MM.1S (cell line): ENCODE data around the gene SLAIN1.

Experiments
- DNase-seq: peaks from one replicate; pipeline ENCODE4 v3.0.0-alpha.2; 2015
- H2AFZ ChIP-seq: fragments of 300-600 bp; sonication (generic); 2 replicates; pipeline ENCODE4 v1.6.0; 2016; ENCODE audit warnings: antibody characterized with exemption, low read length
- H3F3A ChIP-seq: fragments of 300-600 bp; sonication (generic); 2 replicates; pipeline ENCODE4 v1.6.1; 2016; ENCODE audit warnings: mild to moderate bottlenecking, antibody characterized with exemption, low read length, moderate library complexity, mixed read lengths; ENCODE audit not compliant: insufficient read depth
- H3K27ac ChIP-seq: fragments of 300-600 bp; sonication (generic); 2 replicates; pipeline ENCODE4 v1.5.1; 2016; ENCODE audit warnings: mild to moderate bottlenecking, low read length
- H3K27me3 ChIP-seq: fragments of 300-600 bp; sonication (generic); replicated peaks from 2 replicates; pipeline ENCODE4 v1.6.0; 2016; ENCODE audit warnings: low read length; ENCODE audit not compliant: insufficient read depth
- H3K36me3 ChIP-seq: fragments of 300-600 bp; sonication (generic); replicated peaks from 2 replicates; pipeline ENCODE4 v1.6.1; 2016; ENCODE audit warnings: mild to moderate bottlenecking, low read length, mixed read lengths; ENCODE audit not compliant: insufficient read depth
- H3K4me1 ChIP-seq: fragments of 300-600 bp; sonication (generic); 2 replicates; pipeline ENCODE4 v1.6.1; 2016; ENCODE audit warnings: low read length, mixed read lengths
- H3K4me2 ChIP-seq: fragments of 300-600 bp; sonication (generic); 2 replicates; pipeline ENCODE4 v1.6.0; 2016; ENCODE audit warnings: low read depth, low read length
- H3K4me3 ChIP-seq: fragments of 300-600 bp; sonication (generic); 2 replicates; pipeline ENCODE4 v1.5.1; 2016; ENCODE audit warnings: low read length, mixed read lengths
- H3K79me2 ChIP-seq: fragments of 300-600 bp; sonication (generic); 2 replicates; pipeline ENCODE4 v1.6.1; 2016; ENCODE audit warnings: mixed run types, low read length, mixed read lengths
- H3K9ac ChIP-seq: fragments of 300-600 bp; sonication (generic); 2 replicates; pipeline ENCODE4 v1.6.1; 2016; ENCODE audit warnings: low read length, mixed read lengths
- H3K9me2 ChIP-seq: fragments of 300-600 bp; sonication (generic); replicated peaks from 2 replicates; pipeline ENCODE4 v1.6.1; 2016; ENCODE audit warnings: mild to moderate bottlenecking, low read length, mixed read lengths; ENCODE audit not compliant: insufficient read depth
- H3K9me3 ChIP-seq: fragments of 300-600 bp; sonication (generic); replicated peaks from 2 replicates; pipeline ENCODE4 v1.6.1; 2016; ENCODE audit warnings: mild to moderate bottlenecking, low read length, mixed read lengths; ENCODE audit not compliant: insufficient read depth
- H4K20me1 ChIP-seq: fragments of 300-600 bp; sonication (generic); 2 replicates; pipeline ENCODE4 v1.6.1; 2016; ENCODE audit warnings: mild to moderate bottlenecking, low read length, moderate library complexity, mixed read lengths; ENCODE audit not compliant: insufficient read depth
- CTCF ChIP-seq: fragments of 300-600 bp; sonication (generic); IDR thresholded peaks from 2 replicates; pipeline ENCODE4 v1.5.1; 2016; ENCODE audit warnings: antibody characterized with exemption, low read length, mixed read lengths
- EZH2 ChIP-seq: fragments of 300-600 bp; sonication (generic); optimal IDR thresholded peaks from 2 replicates; pipeline ENCODE3; 2017; ENCODE audit warnings: low read depth, mild to moderate bottlenecking, antibody characterized with exemption, low read length, mixed read lengths
- EZH2phosphoT487 ChIP-seq: fragments of 300-600 bp; sonication (generic); IDR thresholded peaks from 2 replicates; pipeline ENCODE4 v1.6.1; 2018; ENCODE audit warnings: antibody characterized with exemption, low read length

The SLAIN1 gene

DNA sequence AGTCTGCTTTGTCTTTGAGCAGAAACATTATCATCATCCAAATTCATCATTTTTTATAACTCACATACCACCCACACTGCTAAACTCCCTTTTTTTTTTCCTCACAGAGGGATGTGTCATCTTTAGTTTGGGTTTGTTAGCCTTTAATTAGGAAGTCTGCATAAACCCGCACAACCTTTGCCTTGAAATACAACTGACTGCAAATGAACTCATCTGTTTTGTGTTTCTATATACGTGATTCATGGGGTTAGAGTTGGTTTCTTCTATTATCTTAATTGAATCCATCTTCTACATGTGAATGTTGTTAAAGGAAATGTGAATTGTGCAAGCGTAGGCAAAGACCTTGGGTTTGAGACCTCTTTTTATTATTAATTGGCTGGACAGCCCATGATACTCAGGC is 102.7 kb downstream of the SLAIN1 start:
- H3K36me3 ChIP-seq, result no peaks in the 10 kb centered on the region
- no peak overlapping the region for H3K4me2 ChIP-seq
- no peak overlapping the region for H3K27ac ChIP-seq
- no peak for DNase-seq
- no peaks in the 10 kb centered on the region for H3F3A ChIP-seq
- H3K9me2 ChIP-seq, result no peaks in the 10 kb centered on the region
- TF ChIP-seq EZH2 (no peak), EZH2phosphoT487 (no peak), CTCF (no peak)
- H4K20me1 ChIP-seq, result no peaks in the 10 kb centered on the region
- H3K27me3 ChIP-seq, result no peaks in the 10 kb centered on the region
- H3K4me1 ChIP-seq, result no peaks in the 10 kb centered on the region
- no peak overlapping the region for H2AFZ ChIP-seq
- H3K9ac ChIP-seq, result no peak overlapping the region
- no peaks in the 10 kb centered on the region for H3K79me2 ChIP-seq
- no peak overlapping the region for H3K4me3 ChIP-seq
- H3K9me3 ChIP-seq, result no peaks in the 10 kb centered on the region

GRCh38 chr13:77806518-77806917 is 109.0 kb downstream of the SLAIN1 start:
- H3K36me3 ChIP-seq, result no peaks in the 10 kb centered on the region
- H3K9me3 ChIP-seq, result no peaks in the 10 kb centered on the region
- no peak for TF ChIP-seq EZH2phosphoT487
- TF ChIP-seq CTCF, result no peak
- TF ChIP-seq EZH2, result no peak
- no peak overlapping the region for H3K4me2 ChIP-seq
- no peaks in the 10 kb centered on the region for H4K20me1 ChIP-seq
- no peaks in the 10 kb centered on the region for H3K4me1 ChIP-seq
- DNase-seq, result no peak
- no peak overlapping the region for H3K9ac ChIP-seq
- no peak overlapping the region for H2AFZ ChIP-seq
- no peaks in the 10 kb centered on the region for H3K27me3 ChIP-seq
- H3K9me2 ChIP-seq, result no peaks in the 10 kb centered on the region
- no peak overlapping the region for H3K27ac ChIP-seq
- no peaks in the 10 kb centered on the region for H3F3A ChIP-seq
- no peaks in the 10 kb centered on the region for H3K79me2 ChIP-seq
- no peak overlapping the region for H3K4me3 ChIP-seq

GRCh38 chr13:77807431-77808135 is 110.1 kb downstream of the SLAIN1 start:
- H3K9me2 ChIP-seq, result no peaks in the 10 kb centered on the region
- H3K27me3 ChIP-seq, result no peaks in the 10 kb centered on the region
- H3K27ac ChIP-seq, result no peak overlapping the region
- DNase-seq, result no peak
- H2AFZ ChIP-seq, result no peak overlapping the region
- H3K36me3 ChIP-seq, result no peaks in the 10 kb centered on the region
- no peaks in the 10 kb centered on the region for H3K4me1 ChIP-seq
- no peaks in the 10 kb centered on the region for H3K9me3 ChIP-seq
- H3F3A ChIP-seq, result no peaks in the 10 kb centered on the region
- no peaks in the 10 kb centered on the region for H4K20me1 ChIP-seq
- no peaks in the 10 kb centered on the region for H3K79me2 ChIP-seq
- H3K9ac ChIP-seq, result no peak overlapping the region
- H3K4me2 ChIP-seq, result no peak overlapping the region
- TF ChIP-seq CTCF, result no peak
- no peak for TF ChIP-seq EZH2
- TF ChIP-seq EZH2phosphoT487, result no peak
- no peak overlapping the region for H3K4me3 ChIP-seq
